ENCODE results near the gene CELA3B.
"Not testable (repeated sequence)": the region's sequence is repeated elsewhere in the genome, so short reads cannot be mapped to it uniquely, and the experiment has no call there.

GRCh38 chr1:21967216-21967615 is 9.6 kb upstream of the CELA3B start:
- not testable (repeated sequence) for TF ChIP-seq REST (IDR thresholded peaks at IDR 0.05; ENCODE audit: insufficient replicate concordance, low read depth); POLR2AphosphoS5 (IDR thresholded peaks at IDR 0.05; ENCODE audit: low read depth); CTCF (IDR thresholded peaks at IDR 0.05; ENCODE audit: insufficient read depth, low read length); SPI1 (IDR thresholded peaks at IDR 0.05; ENCODE audit: borderline replicate concordance, low read depth)
